ENCODE measurements around the gene ZNF488.

Gene ZNF488

GRCh38 chr10:47326927-47327330 is 57.2 kb downstream of the ZNF488 start:
- DNase-seq, result no peak

DNA sequence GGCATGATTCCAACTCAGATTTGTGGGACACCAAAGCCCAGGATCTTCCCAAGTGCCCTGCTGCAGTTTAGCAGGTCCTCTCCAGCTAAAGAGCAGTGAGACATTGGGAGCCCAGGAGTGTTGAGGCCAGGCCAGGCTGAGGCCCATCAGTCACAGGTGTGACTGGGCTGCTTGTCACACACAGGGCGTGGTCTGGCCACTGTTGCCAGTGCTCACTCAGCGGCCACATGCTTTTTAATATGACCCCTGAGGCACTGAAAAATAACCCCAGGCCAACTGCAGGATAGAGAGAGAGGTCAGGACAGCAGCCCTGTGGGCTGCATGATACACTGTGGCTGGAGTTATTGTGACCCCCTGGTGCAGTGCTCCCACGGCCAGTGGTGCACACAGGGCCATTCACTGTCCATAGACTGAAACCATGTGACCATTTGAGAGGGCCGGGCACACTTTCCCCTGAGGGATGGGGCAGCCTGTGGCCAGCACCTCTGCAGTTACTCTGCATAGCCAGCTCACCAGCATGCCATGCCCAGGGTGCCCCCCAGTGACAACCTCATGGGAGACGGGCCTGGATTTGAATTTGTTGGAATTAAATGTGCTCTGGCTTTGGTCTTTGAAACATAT is 57.7 kb downstream of the ZNF488 start:
- DNase-seq, result no peak

DNA sequence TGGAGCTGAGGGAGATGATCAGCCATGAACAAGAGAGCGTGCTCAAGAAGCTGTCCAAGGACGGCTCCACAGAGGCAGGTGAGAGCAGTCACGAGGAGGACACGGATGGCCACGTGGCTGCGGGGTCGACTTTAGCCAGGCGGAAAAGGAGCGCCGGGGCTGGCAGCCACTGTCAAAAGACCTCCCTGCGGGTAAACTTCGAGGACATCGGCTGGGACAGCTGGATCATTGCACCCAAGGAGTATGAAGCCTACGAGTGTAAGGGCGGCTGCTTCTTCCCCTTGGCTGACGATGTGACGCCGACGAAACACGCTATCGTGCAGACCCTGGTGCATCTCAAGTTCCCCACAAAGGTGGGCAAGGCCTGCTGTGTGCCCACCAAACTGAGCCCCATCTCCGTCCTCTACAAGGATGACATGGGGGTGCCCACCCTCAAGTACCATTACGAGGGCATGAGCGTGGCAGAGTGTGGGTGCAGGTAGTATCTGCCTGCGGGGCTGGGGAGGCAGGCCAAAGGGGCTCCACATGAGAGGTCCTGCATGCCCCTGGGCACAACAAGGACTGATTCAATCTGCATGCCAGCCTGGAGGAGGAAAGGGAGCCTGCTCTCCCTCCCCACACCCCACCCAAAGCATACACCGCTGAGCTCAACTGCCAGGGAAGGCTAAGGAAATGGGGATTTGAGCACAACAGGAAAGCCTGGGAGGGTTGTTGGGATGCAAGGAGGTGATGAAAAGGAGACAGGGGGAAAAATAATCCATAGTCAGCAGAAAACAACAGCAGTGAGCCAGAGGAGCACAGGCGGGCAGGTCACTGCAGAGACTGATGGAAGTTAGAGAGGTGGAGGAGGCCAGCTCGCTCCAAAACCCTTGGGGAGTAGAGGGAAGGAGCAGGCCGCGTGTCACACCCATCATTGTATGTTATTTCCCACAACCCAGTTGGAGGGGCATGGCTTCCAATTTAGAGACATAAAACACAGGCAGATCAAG is 58.5 kb downstream of the ZNF488 start:
- DNase-seq, result no peak

GRCh38 chr10:47323636-47324296 is 60.3 kb downstream of the ZNF488 start:
- DNase-seq, result no peak

DNA sequence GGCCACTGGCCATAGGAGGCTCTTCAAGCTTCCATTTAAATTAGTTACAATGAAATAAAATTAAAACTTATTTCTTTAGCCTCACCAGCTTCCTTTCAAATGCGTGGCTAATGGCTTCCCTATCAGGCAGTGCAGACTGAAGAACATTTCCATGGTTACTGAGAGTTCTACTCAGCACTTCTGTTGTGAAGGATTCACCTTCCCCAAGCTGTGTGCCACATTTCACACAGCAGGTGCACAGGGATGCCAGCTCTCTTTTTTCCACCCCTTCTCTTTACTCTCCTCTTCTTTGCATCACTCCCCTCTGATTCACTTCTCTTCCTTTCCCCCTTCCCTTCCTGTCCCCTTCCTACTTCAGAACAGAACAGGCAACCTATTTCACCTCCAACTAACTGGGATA is 61.0 kb downstream of the ZNF488 start:
- DNase-seq, result no peak

- no peak for DNase-seq
These were observed 61.6 kb downstream of the ZNF488 start, which contains the start of gene GDF2 for GRCh38 chr10:47322300-47323061. Gene GDF2, plus strand, starts transcription at chr10:47322454. Its CDS starts 215 bp downstream, at chr10:47322669.

GRCh38 chr10:47321521-47322195 is 62.4 kb downstream of the ZNF488 start:
- DNase-seq, result no peak

DNA sequence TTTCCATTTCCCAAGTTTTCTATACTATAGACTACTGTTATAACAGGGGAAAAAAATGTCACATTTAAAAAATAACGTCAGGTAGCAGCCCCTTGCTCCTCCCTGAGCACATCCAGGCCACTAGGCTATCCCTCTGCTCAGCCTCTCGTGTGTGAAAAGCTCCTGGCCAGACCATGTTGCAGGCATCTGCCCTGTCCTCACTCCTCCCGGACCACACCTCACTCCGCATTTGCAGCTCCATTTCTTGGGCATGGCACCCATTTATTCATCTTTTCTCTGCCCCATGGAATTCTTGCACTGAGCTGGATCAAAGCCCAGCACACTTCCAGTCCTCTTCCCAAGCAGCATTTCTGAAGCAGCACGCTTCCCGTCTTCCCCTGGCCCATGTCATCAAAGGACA is 63.3 kb downstream of the ZNF488 start:
- peak; percentile 5 for DNase-seq

- peak; percentile 21 for DNase-seq
These were observed 64.3 kb downstream of the ZNF488 start for GRCh38 chr10:47319784-47320183.

DNA sequence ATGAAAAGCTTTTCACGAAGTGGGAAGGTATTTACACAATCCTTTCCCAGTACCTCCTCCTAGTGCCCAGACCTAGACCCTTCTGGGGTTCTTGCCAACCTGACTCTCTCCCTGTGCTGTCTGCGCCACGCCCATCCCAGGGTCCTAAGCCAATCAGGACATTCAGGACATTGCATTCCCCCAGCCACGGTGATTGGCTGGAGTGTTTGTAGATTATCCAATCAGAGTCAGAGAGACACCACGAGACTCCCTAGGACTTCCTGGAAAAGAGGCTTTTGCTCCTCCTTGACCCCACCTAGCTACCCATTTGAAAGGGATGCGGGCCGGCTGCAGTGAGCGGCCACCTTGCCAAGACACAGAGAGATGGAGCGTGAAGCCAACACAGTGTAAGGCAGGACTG is 65.4 kb downstream of the ZNF488 start:
- DNase-seq, result no peak

DNA sequence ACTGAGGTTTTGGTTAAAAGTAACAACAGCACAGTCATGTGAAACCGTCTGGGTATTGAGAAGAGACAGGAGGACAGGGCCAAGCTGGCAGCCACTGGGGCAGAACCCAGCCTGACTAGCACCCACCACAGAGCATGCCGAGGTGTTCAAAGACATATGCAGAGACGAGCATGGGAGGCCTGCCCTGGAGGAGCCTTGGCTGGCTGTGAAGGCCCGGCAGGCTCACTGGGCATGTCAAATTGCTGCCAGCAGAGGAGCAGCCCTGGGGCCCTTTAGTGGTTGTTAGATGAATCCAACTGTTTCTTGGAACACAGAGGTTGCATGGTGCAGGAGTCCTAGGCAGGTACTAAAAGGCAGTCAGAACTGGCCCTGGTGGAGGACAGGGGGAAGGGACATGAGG is 66.8 kb downstream of the ZNF488 start:
- no peak for DNase-seq

DNA sequence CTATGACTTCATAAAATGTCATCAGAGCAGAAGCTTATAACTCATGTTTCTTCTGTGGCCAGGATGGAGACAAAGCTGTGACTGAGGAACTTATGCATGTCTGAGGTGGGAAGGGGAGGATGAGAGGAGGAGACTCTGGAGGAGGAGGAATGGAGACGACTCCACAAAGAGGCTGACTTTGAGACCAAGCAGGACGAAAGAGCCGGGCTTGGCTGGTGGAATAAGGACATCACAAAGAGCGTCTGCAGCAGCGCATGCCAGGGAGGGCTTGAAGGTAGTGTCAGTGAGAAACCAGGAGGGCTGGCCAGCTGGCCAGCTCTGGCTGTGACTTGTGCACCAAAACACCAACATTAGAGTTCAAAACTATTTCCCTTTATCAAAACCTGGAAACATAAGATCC is 68.0 kb downstream of the ZNF488 start:
- no peak for DNase-seq
